AG09319 (cell line): ENCODE data around the gene COG5.

Experiments used
- DNase-seq: peaks from one replicate; pipeline ENCODE4 v3.0.0-alpha.2; 2010; ENCODE audit warnings: low read depth; ENCODE audit errors: extremely low read depth
- TF ChIP-seq, protein P1 (sequence below): IDR thresholded peaks from 2 replicates; pipeline ENCODE4 v1.5.1; 2011; ENCODE audit warnings: low read depth, mild to moderate bottlenecking, inconsistent platforms, low read length, moderate library complexity

The COG5 gene

DNA sequence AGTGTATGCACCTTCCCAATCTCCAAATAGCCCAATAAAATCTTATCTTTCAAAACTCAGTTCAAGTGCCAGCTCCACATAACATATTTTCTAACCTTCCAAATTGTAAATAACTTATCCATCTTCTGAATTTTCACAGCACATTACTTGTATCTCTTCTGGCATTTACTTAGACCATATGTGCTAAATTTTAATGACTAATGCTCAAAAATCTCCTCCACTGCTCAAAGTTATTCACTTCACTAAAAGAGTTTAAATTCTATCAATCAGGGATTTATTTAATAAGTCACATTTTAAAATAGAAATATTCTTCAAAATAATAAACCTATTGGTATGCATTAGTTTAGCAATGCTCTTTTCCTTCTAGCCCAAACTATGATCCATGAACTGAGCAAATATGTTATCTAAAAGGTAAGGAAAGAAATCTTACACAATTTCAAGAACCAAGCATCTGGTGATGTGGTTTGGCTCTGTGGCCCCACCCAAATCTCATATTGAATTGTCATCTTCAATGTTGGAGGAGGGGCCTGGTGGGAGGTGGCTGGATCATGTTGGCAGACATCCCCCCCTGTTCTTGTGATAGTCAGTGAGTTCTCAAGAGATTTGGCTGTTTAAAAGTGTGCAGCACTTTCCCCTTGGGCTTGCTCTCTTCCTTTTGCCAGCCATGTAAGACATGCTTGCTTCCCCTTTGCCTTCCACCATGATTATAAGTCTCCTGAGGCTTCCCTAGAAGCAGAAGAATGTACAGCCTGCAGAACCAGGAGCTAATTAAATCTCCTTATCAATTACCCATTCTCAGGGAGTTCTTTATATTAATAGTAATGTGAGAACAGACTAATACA lies 121.9 kb downstream of the COG5 start:
- DNase-seq, result no peak
- TF ChIP-seq, protein P1, sequence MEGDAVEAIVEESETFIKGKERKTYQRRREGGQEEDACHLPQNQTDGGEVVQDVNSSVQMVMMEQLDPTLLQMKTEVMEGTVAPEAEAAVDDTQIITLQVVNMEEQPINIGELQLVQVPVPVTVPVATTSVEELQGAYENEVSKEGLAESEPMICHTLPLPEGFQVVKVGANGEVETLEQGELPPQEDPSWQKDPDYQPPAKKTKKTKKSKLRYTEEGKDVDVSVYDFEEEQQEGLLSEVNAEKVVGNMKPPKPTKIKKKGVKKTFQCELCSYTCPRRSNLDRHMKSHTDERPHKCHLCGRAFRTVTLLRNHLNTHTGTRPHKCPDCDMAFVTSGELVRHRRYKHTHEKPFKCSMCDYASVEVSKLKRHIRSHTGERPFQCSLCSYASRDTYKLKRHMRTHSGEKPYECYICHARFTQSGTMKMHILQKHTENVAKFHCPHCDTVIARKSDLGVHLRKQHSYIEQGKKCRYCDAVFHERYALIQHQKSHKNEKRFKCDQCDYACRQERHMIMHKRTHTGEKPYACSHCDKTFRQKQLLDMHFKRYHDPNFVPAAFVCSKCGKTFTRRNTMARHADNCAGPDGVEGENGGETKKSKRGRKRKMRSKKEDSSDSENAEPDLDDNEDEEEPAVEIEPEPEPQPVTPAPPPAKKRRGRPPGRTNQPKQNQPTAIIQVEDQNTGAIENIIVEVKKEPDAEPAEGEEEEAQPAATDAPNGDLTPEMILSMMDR, result no peak

DNA sequence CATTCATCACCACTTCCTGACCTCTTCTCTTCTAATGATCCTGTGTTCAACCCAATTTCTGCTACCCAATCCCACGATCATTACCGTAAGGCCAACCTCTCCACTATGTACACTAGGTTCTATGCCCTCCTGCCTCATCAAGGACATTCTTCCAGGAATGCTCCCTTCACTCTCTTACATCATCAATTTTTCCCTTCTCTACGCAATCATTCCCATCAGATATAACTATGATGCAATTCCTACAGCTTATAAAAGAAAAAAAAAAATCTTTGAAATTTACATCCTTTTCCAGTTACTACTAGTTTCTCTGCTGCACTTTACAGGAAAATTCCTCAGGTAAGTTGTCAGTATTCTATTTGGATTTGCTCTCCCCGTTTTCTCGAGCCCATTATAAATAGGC lies 124.7 kb downstream of the COG5 start:
- no peak for DNase-seq
- TF ChIP-seq, protein P1, result no peak

DNA sequence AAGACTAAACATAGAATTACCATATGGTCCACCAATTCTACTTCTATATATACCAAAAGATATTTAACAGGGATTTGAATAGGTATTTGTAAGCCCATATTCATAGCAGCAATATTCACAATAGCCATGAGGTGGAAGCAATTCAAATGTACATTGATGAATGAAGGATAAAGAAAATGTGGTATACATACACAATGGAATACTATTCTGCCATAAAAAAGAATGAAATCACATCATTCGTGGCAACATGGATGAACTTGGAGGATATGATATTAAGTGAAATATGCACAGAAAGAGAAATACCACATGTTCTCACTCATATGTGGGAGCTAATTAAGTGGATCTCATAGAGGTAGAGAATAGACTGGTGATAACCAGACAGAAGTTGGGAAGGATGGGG lies 128.0 kb downstream of the COG5 start:
- TF ChIP-seq, protein P1, result no peak
- DNase-seq, result no peak

DNA sequence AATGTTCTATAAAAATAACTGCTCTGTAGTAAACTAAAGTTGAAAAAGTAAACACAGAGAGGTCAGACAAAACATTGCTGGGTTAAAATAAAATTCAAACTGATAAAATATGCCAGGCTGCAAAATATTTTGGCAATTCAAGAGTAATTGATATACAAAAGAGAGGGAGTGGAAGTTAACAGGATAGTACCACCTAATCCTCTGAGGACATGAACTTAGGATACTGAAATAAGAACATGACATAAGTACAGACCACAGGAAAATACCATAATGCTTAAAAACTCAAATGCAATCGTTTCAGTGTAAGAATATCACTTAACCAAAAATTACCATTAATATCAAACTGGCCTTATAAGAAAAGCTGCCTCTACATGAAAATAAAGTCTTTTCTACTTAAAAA lies 131.5 kb downstream of the COG5 start:
- TF ChIP-seq, protein P1, result no peak
- no peak for DNase-seq

DNA sequence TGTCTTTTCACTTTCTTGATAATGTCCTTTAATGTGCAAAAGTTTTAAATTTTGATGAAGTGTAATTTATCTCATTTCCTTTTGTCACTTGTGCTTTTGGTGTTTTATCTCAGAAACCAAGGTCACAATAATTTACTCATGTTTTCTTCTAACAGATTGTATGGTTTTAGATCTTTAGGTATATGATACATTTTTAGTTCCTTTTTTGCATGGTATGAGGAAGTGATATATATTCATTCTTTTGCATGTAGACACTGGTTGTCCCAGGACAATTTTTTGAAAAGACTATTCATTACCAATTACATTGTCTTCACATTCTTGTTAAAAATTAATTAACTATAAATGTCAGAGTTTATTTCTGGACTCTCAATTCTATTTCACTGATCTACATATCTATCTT lies 133.7 kb downstream of the COG5 start:
- TF ChIP-seq, protein P1, result no peak
- no peak for DNase-seq

DNA sequence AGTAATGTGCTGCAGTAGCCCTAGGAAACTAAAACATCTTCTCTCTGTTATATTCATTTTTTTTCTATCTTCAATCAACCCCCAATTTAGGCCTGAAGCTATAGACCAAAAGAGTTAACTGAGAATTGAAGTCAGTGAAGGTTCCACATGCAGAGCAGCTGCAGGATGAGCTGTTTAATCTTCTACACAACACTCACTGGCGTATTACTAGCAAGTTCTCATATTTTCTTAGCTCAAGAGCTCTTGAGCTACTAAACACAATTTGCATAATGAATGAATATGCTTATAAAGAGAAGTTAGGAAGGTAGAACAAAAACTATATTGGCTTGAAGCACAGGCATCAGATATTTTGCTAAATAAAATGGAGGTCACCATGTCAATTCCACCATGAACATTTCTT lies 135.1 kb downstream of the COG5 start:
- DNase-seq, result no peak
- TF ChIP-seq, protein P1, result no peak

DNA sequence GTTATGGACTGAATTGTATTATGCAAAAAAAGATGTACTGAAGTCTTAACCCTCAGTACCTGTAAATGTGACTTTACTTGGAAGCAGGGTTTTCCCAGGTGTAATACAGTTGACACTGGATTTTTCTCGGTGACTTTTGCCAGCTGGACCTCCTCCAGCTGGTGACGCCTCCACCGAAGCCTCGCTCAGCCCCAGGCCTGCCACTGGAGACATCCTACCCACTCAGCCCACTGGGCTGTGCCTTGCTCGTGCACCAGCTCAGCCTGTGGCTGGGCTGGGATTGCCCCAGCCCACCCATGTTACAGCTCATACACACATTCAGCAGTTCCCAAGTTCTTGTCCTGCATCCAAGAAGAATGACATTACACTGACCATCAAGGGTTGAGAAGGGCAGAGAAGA lies 136.3 kb downstream of the COG5 start:
- TF ChIP-seq, protein P1, result no peak
- no peak for DNase-seq
